Kidney (tissue), 14 donors: ENCODE data around the gene CDK14. TPM values are rescaled to one million over a fixed set of nuclear protein-coding genes. Genes with fewer than 3 reads are reported as not detected.

Source experiments
- DNase-seq, 5 donors: peaks; one replicate each; pipeline ENCODE4 v3.0.0-alpha.2; 2013 to 2020
- FAIRE-seq: peaks from 2 replicates; lab custom pipeline; 2012; peaks lifted over from hg19 to GRCh38; lab: Jason Lieb, UNC
- H3K27ac ChIP-seq, 2 donors: one replicate each; pipeline ENCODE4 v1.7.0; 2013; ENCODE audit warnings: low read depth in 2 of 2, low read length in 2 of 2, inconsistent platforms in 1 of 2
- H3K27me3 ChIP-seq: one replicate; pipeline ENCODE4 v1.7.1; 2013; ENCODE audit warnings: low read length, inconsistent platforms; ENCODE audit not compliant: control insufficient read depth, insufficient read depth
- H3K36me3 ChIP-seq, 3 donors: one replicate each; pipeline versions ENCODE4 v1.7.0 to v1.7.1; 2013; ENCODE audit warnings: low read length in 3 of 3, control low read depth in 1 of 3, inconsistent platforms in 1 of 3; ENCODE audit not compliant: insufficient read depth in 3 of 3, control insufficient read depth in 2 of 3
- H3K4me1 ChIP-seq, 3 donors: one replicate each; pipeline versions ENCODE4 v1.7.0 to v1.7.1; 2013; ENCODE audit warnings: low read length in 3 of 3, inconsistent platforms in 1 of 3, low read depth in 1 of 3; ENCODE audit not compliant: control insufficient read depth in 2 of 3, insufficient read depth in 2 of 3
- H3K4me3 ChIP-seq, 3 donors: one replicate each; pipeline versions ENCODE4 v1.7.0 to v1.8.1; 2013; ENCODE audit warnings: low read length in 3 of 3, control low read depth in 1 of 3, inconsistent platforms in 1 of 3
- H3K9ac ChIP-seq, 3 donors: one replicate each; pipeline versions ENCODE4 v1.7.0 to v1.7.1; 2013; ENCODE audit warnings: low read length in 3 of 3, control low read depth in 1 of 3, inconsistent platforms in 1 of 3
- H3K9me3 ChIP-seq, 3 donors: one replicate each; pipeline versions ENCODE4 v1.7.0 to v1.7.1; 2013; ENCODE audit warnings: low read length in 3 of 3, control low read depth in 1 of 3, inconsistent platforms in 1 of 3; ENCODE audit not compliant: control insufficient read depth in 2 of 3, insufficient read depth in 1 of 3
- intact Hi-C: fragments of 100-400 bp; cut with DNase I; formaldehyde crosslinking; loops from one replicate; pipeline ENCODE4 v1.11.1; 2022
- polyA plus RNA-seq: library from polyadenylated mRNA; stranded (reverse); fragments of 350-450 nt; fragmentation: Illumina TruSeq; extraction: RNeasy Lipid Tissue Mini Kit (QIAGEN cat#74804); gene quantifications from one replicate; pipeline ENCODE4 v1.2.3, GENCODE V29; 2014; ENCODE audit warnings: low read depth, low replicate concordance; ENCODE audit not compliant: insufficient read depth
- total RNA-seq: library from RNA; stranded (reverse); fragmentation: NEBNext Ultra II Directional; extraction: Animal tissue kit (Norgen Biotek cat#: 25700); gene quantifications from one replicate; pipeline ENCODE4 v1.2.1, GENCODE V29; 2021
- TF ChIP-seq, protein P1 (sequence below): IDR thresholded peaks from 3 replicates; pipeline ENCODE4 v1.5.1; 2012; ENCODE audit warnings: mild to moderate bottlenecking, moderate library complexity, borderline replicate concordance; ENCODE audit not compliant: insufficient read depth; ENCODE audit errors: extremely low read depth
- donor health status: control.
- donor health status: control.
- donor health status: control.
- donor health status: control.
- donor health status: control.
- donor health status: DM: yes; HTN: yes; CAD: no.
- donor health status: Normal renal cell carcinoma (clear cell type).

The CDK14 gene
- total and polyA plus RNA-seq, 2 donors from 2014 or later, result 11.9 to 33.9 TPM

DNA sequence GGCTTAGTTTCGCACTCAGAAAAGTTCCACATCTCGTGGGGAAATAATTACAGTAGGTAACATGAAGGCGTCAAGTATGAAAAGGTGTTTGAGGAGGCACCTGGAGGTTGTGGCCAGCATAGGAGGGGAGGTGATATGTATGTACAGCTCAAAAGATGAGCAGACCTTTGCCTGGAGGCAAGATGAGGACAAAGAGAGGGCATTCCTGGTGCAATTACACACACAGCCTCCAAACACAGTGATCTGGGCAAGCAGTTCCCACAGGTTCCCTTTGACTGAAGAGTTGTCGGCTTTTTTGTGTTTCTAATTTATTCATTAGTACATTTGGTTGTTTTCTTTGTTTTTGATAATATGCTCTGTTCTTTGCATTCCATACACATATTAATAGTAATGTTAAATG lies 46.9 kb downstream of the CDK14 start:
- FAIRE-seq, result no peak

DNA sequence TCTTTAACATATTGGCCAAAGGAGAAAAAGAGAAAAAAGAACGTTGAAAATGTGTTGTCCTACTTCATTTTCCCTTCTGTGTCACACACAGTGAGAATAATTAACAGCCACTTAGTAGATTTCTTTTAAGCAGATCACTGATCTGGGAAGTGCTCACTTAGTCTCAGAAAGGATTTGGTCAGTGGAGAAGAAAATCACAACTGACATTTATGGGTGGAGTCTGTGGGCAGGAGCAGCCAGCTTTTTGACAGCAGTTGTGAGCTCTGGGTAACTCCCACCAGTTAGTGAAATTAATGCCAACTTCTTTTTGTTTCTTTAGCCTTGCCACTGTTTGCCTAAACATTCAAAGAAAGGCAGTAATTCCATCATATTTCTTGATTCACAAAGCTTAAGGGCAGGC lies 49.7 kb downstream of the CDK14 start:
- no peaks in the 10 kb centered on the region for H3K9me3 ChIP-seq
- H3K9ac ChIP-seq, result no peak overlapping the region
- DNase-seq (peak in 3 of 5 donors; percentile 15 to 79 (median 74)), FAIRE-seq (no peak)
- H3K4me1 ChIP-seq, result no peaks in the 10 kb centered on the region
- intact Hi-C loops, result no loop called here
- H3K27ac ChIP-seq, result no peak overlapping the region
- TF ChIP-seq, protein P1, sequence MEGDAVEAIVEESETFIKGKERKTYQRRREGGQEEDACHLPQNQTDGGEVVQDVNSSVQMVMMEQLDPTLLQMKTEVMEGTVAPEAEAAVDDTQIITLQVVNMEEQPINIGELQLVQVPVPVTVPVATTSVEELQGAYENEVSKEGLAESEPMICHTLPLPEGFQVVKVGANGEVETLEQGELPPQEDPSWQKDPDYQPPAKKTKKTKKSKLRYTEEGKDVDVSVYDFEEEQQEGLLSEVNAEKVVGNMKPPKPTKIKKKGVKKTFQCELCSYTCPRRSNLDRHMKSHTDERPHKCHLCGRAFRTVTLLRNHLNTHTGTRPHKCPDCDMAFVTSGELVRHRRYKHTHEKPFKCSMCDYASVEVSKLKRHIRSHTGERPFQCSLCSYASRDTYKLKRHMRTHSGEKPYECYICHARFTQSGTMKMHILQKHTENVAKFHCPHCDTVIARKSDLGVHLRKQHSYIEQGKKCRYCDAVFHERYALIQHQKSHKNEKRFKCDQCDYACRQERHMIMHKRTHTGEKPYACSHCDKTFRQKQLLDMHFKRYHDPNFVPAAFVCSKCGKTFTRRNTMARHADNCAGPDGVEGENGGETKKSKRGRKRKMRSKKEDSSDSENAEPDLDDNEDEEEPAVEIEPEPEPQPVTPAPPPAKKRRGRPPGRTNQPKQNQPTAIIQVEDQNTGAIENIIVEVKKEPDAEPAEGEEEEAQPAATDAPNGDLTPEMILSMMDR, result no peak
- H3K27me3 ChIP-seq, result no peaks in the 10 kb centered on the region
- H3K36me3 ChIP-seq, result no peaks in the 10 kb centered on the region
- H3K4me3 ChIP-seq, result no peak overlapping the region

More for the DNA sequence above, 46.9 kb downstream of the CDK14 start:
- no peaks in the 10 kb centered on the region for H3K27me3 ChIP-seq
- no peak for DNase-seq
- no peaks in the 10 kb centered on the region for H3K9me3 ChIP-seq
- TF ChIP-seq, protein P1, result no peak
- H3K36me3 ChIP-seq, result no peaks in the 10 kb centered on the region
- no peak overlapping the region for H3K9ac ChIP-seq
- intact Hi-C loops, result no loop called here
- no peak overlapping the region for H3K27ac ChIP-seq
- H3K4me1 ChIP-seq, result no peaks in the 10 kb centered on the region
- H3K4me3 ChIP-seq, result no peak overlapping the region

DNA sequence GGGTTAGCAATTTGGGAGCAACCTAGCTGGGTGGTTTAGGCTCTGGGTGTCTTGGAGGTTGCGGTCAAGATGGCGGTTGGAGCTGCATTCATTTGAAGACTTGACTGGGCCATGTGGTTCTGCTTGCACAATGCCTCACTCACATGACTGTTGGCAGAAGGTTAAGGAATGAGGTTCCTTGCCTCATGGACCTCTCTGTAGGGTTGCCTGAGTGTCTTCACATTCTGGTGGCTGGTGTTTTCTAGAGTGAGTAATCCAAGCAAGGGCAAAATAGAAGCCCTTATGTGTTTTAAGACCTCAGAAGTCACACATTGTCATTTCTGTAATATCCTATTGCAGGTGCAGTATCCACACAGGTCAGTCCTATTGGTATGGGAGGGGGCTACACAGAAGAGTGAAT lies 52.0 kb downstream of the CDK14 start:
- Histone ChIP-seq H3K9ac (no peak overlapping the region), H3K4me1 (no peaks in the 10 kb centered on the region), H3K4me3 (no peak overlapping the region), H3K36me3 (no peaks in the 10 kb centered on the region), H3K27ac (no peak overlapping the region), H3K9me3 (no peaks in the 10 kb centered on the region), H3K27me3 (no peaks in the 10 kb centered on the region)
- intact Hi-C loops, result no loop called here
- TF ChIP-seq, protein P1, result no peak
- no peak for DNase-seq
- FAIRE-seq, result no peak

DNA sequence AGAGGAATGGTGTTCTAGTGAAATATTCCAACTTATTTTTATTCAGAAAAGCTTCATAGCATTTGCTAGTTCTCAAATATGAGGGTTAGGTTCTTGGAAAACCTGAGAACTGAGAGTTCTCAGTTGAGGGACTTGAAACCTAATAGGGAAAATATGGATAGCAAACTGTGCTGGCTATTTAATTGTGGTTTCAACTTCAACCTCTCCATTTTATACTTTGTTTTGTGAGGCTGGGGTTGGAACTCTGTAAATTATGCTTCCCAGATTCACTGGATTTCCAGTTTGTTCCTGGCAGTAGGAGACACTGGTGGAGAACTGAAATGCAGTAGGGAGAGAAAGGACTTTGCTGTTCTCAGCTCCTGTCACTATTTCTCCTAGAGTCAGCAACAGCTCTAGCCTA lies 52.7 kb downstream of the CDK14 start:
- TF ChIP-seq, protein P1, result no peak
- intact Hi-C loops, result no loop called here
- Histone ChIP-seq H3K9me3 (no peaks in the 10 kb centered on the region), H3K4me1 (no peaks in the 10 kb centered on the region), H3K36me3 (no peaks in the 10 kb centered on the region), H3K27ac (no peak overlapping the region), H3K4me3 (no peak overlapping the region), H3K27me3 (no peaks in the 10 kb centered on the region), H3K9ac (no peak overlapping the region)
- FAIRE-seq (no peak), DNase-seq (no peak)
